HG03159 (cell line): Measurements from ENCODE around the gene PDZRN3.
"Not testable (repeated sequence)": the region's sequence is repeated elsewhere in the genome, so short reads cannot be mapped to it uniquely, and the experiment has no call there.

ENCODE experiments used
- ATAC-seq: cut with Tn5 transposase; IDR thresholded peaks from one replicate; pipeline ENCODE4 v1.9.1; 2021; ENCODE audit warnings: mild to moderate bottlenecking, moderate library complexity; ENCODE audit not compliant: unreplicated experiment

Gene PDZRN3

GRCh38 chr3:73470860-73471259, 153.9 kb downstream of the PDZRN3 start:
- no peak for ATAC-seq

GRCh38 chr3:73469331-73469730, 155.4 kb downstream of the PDZRN3 start:
- ATAC-seq, result no peak

- no peak for ATAC-seq
Observed at GRCh38 chr3:73467211-73467610, 157.5 kb downstream of the PDZRN3 start.

- no peak for ATAC-seq
Observed at GRCh38 chr3:73465926-73466325, 158.8 kb downstream of the PDZRN3 start.

GRCh38 chr3:73464126-73464525, 160.6 kb downstream of the PDZRN3 start:
- ATAC-seq, result not testable (repeated sequence)

GRCh38 chr3:73461547-73461946, 163.2 kb downstream of the PDZRN3 start:
- ATAC-seq, result no peak

- no peak for ATAC-seq
Observed at GRCh38 chr3:73459711-73460110, 165.0 kb downstream of the PDZRN3 start.

GRCh38 chr3:73453666-73454065, 171.1 kb downstream of the PDZRN3 start:
- ATAC-seq, result no peak

- no peak for ATAC-seq
Observed at GRCh38 chr3:73452729-73453128, 172.0 kb downstream of the PDZRN3 start.

GRCh38 chr3:73451301-73451944, 173.3 kb downstream of the PDZRN3 start:
- peak; percentile 47 for ATAC-seq

GRCh38 chr3:73449774-73450173, 175.0 kb downstream of the PDZRN3 start:
- peak; percentile 22 for ATAC-seq

- peak; percentile 88 for ATAC-seq
Observed at GRCh38 chr3:73448761-73449301, 175.9 kb downstream of the PDZRN3 start.

GRCh38 chr3:73448041-73448440, 176.7 kb downstream of the PDZRN3 start:
- no peak for ATAC-seq

GRCh38 chr3:73447111-73447510, 177.6 kb downstream of the PDZRN3 start:
- no peak for ATAC-seq

- ATAC-seq, result no peak
Observed at GRCh38 chr3:73446467-73447110, 178.2 kb downstream of the PDZRN3 start.

- no peak for ATAC-seq
Observed at GRCh38 chr3:73442886-73443285, 181.9 kb downstream of the PDZRN3 start.

GRCh38 chr3:73442152-73442551, 182.6 kb downstream of the PDZRN3 start:
- no peak for ATAC-seq

GRCh38 chr3:73437828-73438227, 186.9 kb downstream of the PDZRN3 start:
- ATAC-seq, result no peak

GRCh38 chr3:73435055-73435454, 189.7 kb downstream of the PDZRN3 start:
- no peak for ATAC-seq

GRCh38 chr3:73433687-73434086, 191.1 kb downstream of the PDZRN3 start:
- ATAC-seq, result no peak

GRCh38 chr3:73433079-73433478, 191.7 kb downstream of the PDZRN3 start:
- no peak for ATAC-seq

- ATAC-seq, result no peak
Observed at GRCh38 chr3:73432706-73433032, 192.1 kb downstream of the PDZRN3 start.
